GM23338 (cell line): Measurements from ENCODE around the gene FAM241B. TPM values are rescaled to one million over a fixed set of nuclear protein-coding genes. Genes with fewer than 3 reads are reported as not detected.

Source experiments
- ATAC-seq: fragments of 200-7000 bp; cut with Tn5 transposase; 3 replicates; pipeline ENCODE4 v1.9.1; 2020
- DNase-seq: peaks from one replicate; pipeline ENCODE4 v3.0.0-alpha.2; 2015; ENCODE audit warnings: low spot score
- H2AFZ ChIP-seq: fragments of 200-600 bp; sonication (generic); 2 replicates; pipeline ENCODE4 v1.8.0; 2016; ENCODE audit warnings: antibody characterized with exemption, mild to moderate bottlenecking, moderate library complexity
- H3F3A ChIP-seq: fragments of 200-600 bp; sonication (generic); replicated peaks from 2 replicates; pipeline ENCODE4 v1.8.0; 2017; ENCODE audit warnings: antibody characterized with exemption, mixed run types, low read depth
- H3K27ac ChIP-seq: fragments of 200-600 bp; sonication (generic); 2 replicates; pipeline ENCODE4 v1.6.1; 2016; ENCODE audit warnings: low read depth
- H3K27me3 ChIP-seq: fragments of 200-600 bp; sonication (generic); 2 replicates; pipeline ENCODE4 v1.8.0; 2016; ENCODE audit warnings: mild to moderate bottlenecking, mixed run types, moderate library complexity; ENCODE audit not compliant: insufficient read depth
- H3K36me3 ChIP-seq: fragments of 200-600 bp; sonication (generic); 2 replicates; pipeline ENCODE4 v1.8.0; 2016; ENCODE audit warnings: mild to moderate bottlenecking; ENCODE audit not compliant: insufficient read depth
- H3K4me1 ChIP-seq: fragments of 200-600 bp; sonication (generic); 2 replicates; pipeline ENCODE4 v1.8.0; 2016; ENCODE audit warnings: mild to moderate bottlenecking, moderate library complexity; ENCODE audit not compliant: insufficient read depth
- H3K4me2 ChIP-seq: fragments of 200-600 bp; sonication (generic); 2 replicates; pipeline ENCODE4 v1.7.1; 2017; ENCODE audit warnings: mixed run types
- H3K4me3 ChIP-seq: fragments of 200-600 bp; sonication (generic); 2 replicates; pipeline ENCODE4 v1.6.1; 2016; ENCODE audit warnings: mixed run types
- H3K79me2 ChIP-seq: fragments of 200-600 bp; sonication (generic); replicated peaks from 2 replicates; pipeline ENCODE4 v1.8.0; 2017; ENCODE audit warnings: mild to moderate bottlenecking; ENCODE audit not compliant: insufficient read depth
- H3K9me2 ChIP-seq: fragments of 200-600 bp; sonication (generic); 2 replicates; pipeline ENCODE4 v1.8.0; 2017; ENCODE audit not compliant: insufficient read depth
- H4K20me1 ChIP-seq: fragments of 200-600 bp; sonication (generic); replicated peaks from 2 replicates; pipeline ENCODE4 v1.8.0; 2017; ENCODE audit warnings: mild to moderate bottlenecking; ENCODE audit not compliant: insufficient read depth
- H3K27ac Mint-ChIP-seq: 2 replicates; pipeline ENCODE4 v1.8.0; 2020; ENCODE audit warnings: inconsistent platforms, mild to moderate bottlenecking, moderate library complexity, mixed read lengths
- H3K27me3 Mint-ChIP-seq: 3 replicates; pipeline ENCODE4 v1.8.0; 2022; ENCODE audit warnings: low read depth, mild to moderate bottlenecking, moderate library complexity, mixed read lengths, inconsistent platforms; ENCODE audit not compliant: insufficient read depth, poor library complexity
- H3K36me3 Mint-ChIP-seq: 3 replicates; pipeline ENCODE4 v1.8.0; 2021; ENCODE audit warnings: low read depth, mild to moderate bottlenecking, inconsistent platforms, moderate library complexity, mixed read lengths
- H3K4me1 Mint-ChIP-seq: 3 replicates; pipeline ENCODE4 v1.8.0; 2020; ENCODE audit warnings: mild to moderate bottlenecking, inconsistent platforms, mixed read lengths
- H3K4me3 Mint-ChIP-seq: 3 replicates; pipeline ENCODE4 v1.8.0; 2021; ENCODE audit warnings: moderate library complexity, mild to moderate bottlenecking, inconsistent platforms, mixed read lengths
- H3K9me3 Mint-ChIP-seq: 3 replicates; pipeline ENCODE4 v1.8.0; 2020; ENCODE audit warnings: moderate library complexity, mild to moderate bottlenecking, inconsistent platforms, mixed read lengths
- ETS1 ChIP-seq: IDR thresholded peaks from 2 replicates; pipeline ENCODE4 v1.6.1; 2016; ENCODE audit warnings: antibody characterized with exemption
- EZH2 ChIP-seq: fragments of 200-600 bp; sonication (generic); IDR thresholded peaks from one replicate; pipeline ENCODE4 v1.8.0; 2017; ENCODE audit warnings: antibody characterized with exemption, mild to moderate bottlenecking, low read depth; ENCODE audit not compliant: unreplicated experiment
- EZH2phosphoT487 ChIP-seq: fragments of 200-600 bp; sonication (generic); IDR thresholded peaks from one replicate; pipeline ENCODE4 v1.8.1; 2018; ENCODE audit warnings: antibody characterized with exemption; ENCODE audit not compliant: unreplicated experiment
- JUNB ChIP-seq: IDR thresholded peaks from one replicate; pipeline ENCODE4 v1.6.1; 2016; ENCODE audit warnings: antibody characterized with exemption; ENCODE audit not compliant: unreplicated experiment
- NANOG ChIP-seq: IDR thresholded peaks from 2 replicates; pipeline ENCODE4 v1.6.1; 2016; ENCODE audit warnings: antibody characterized with exemption, borderline replicate concordance
- STAT1 ChIP-seq: IDR thresholded peaks from one replicate; pipeline ENCODE4 v1.6.1; 2016; ENCODE audit warnings: antibody characterized with exemption; ENCODE audit not compliant: unreplicated experiment
- ZNF331 ChIP-seq: fragments of 250-450 bp; sonication (Bioruptor Pico); IDR thresholded peaks from 2 replicates; pipeline ENCODE4 v1.5.0; 2020; ENCODE audit warnings: low read depth, mild to moderate bottlenecking, moderate library complexity
- polyA plus RNA-seq: library from polyadenylated mRNA; unstranded; fragments of >200 nt; fragmentation: Nextera tagmentation; extraction: Ambion mirVana; gene quantifications from 2 replicates; pipeline ENCODE4 v1.2.1, GENCODE V29; 2016
- total RNA-seq: library from RNA; depleted of rRNA; stranded (reverse); fragments of >200 nt; shearing (Covaris generic); gene quantifications from 2 replicates; pipeline ENCODE4 v1.2.3, GENCODE V29; 2014
- TF ChIP-seq, protein P1 (sequence below), 2 experiments: fragments of 200-600 bp in 1 of 2; sonication (generic) in 1 of 2; conservative IDR thresholded peaks; 2 replicates each; pipeline versions ENCODE4 v1.5.1 to v1.6.1; 2016 to 2017; ENCODE audit warnings: antibody characterized with exemption in 2 of 2, low read depth in 2 of 2, mild to moderate bottlenecking in 2 of 2, moderate library complexity in 1 of 2

Gene FAM241B
- total and polyA plus RNA-seq, 2 experiments from 2014 or later: 6.7 to 28.3 TPM

DNA sequence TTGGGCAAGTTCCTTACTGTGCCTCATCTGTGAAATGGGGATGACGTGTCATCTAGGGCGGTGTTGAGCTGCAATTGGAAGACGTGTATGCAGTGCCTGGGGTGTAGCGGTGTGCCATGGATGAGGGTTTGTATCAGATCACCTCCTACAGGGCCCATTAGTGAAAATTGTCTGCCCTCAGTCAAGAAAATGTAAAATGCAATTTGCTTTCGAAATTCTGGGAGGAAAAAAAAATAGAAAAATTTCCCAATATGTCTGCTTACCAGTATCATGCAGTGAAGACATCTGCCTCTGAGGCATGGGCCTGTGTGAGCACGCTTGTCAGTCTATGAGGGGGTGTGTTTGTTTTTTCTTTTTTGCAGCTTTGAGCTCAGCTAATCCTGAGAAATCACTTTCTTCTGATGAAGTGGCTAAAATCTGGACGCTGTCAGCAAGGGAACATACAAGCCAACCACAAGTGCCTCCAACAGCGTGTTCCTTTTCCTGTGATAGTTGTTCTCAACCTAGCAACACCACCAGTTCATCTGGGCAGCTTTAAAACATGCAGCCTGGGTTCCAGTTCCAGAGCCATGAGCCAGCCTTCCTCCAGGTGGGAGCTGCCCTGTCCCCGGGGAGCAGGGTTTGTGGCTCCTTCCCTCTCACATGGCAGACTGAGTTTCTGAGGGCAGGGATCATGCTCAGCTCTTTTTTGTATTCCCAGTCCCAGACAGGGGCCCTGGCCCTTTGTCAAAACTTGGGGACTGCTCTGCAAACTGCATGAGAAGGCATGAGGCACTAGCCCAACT lies 10.3 kb downstream of the FAM241B start:
- Mint-ChIP-seq H3K27ac (no peak overlapping the region), H3K9me3 (no peaks in the 10 kb centered on the region), H3K4me3 (no peak overlapping the region), H3K36me3 (no peaks in the 10 kb centered on the region), H3K27me3 (peaks cover 3% of the 10 kb centered on the region), H3K4me1 (peaks cover 17% of the 10 kb centered on the region; the same call in 2 of the 3 replicates)
- no peaks in the 10 kb centered on the region for H3K36me3 ChIP-seq
- no peaks in the 10 kb centered on the region for H3K27me3 ChIP-seq
- ATAC-seq (no peak), DNase-seq (no peak)
- peaks cover 4% of the 10 kb centered on the region; the same call in 1 of the 2 replicates for H3K4me1 ChIP-seq
- H3K4me2 ChIP-seq: no peak overlapping the region
- no peak overlapping the region for H3K4me3 ChIP-seq
- no peak overlapping the region for H3K27ac ChIP-seq
- H3F3A ChIP-seq: no peaks in the 10 kb centered on the region
- no peaks in the 10 kb centered on the region for H3K9me2 ChIP-seq
- H4K20me1 ChIP-seq: no peaks in the 10 kb centered on the region
- no peak overlapping the region for H2AFZ ChIP-seq
- no peaks in the 10 kb centered on the region for H3K79me2 ChIP-seq
- TF ChIP-seq ZNF331 (CRISPR knock-in tag): no peak
- no peak for TF ChIP-seq ETS1

DNA sequence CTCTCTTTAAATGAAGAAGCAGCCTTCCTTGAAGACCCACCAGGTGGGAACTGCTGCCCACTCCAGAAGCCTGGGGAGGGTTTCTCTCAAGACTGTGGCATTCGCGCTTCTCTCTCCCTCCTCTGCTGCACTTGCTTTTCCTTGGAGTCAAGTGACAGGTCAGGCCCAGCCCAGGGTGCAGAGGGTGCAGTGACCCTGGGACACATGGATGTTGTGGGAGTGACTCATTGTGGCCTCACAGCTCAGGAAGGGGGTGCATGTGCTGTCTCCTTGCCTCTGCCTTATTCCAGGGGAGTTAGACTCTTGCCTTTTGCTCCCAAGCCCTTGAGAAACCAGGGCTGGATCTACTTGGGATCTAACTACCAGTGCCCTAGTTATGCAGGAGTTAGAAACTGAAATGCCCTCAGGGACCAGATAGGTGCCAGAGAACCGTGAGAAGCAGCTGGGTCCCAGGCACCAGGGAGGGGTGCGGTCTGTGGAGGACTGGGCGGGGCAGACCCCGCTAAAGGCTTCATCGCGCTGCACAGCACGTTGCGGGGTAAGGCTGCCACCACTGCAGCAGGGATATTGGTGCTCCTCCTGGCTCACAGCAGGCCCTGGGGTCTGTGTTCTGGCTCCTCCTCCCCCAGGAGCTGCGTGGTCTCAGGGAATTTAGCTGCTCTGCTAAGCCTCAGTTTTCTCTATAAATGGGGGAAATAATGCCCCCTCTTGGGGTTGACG lies 11.4 kb downstream of the FAM241B start:
- no peaks in the 10 kb centered on the region for H3K9me2 ChIP-seq
- H3K79me2 ChIP-seq: no peaks in the 10 kb centered on the region
- Mint-ChIP-seq H3K4me1 (peaks cover 25% of the 10 kb centered on the region), H3K36me3 (no peaks in the 10 kb centered on the region), H3K4me3 (no peak overlapping the region), H3K9me3 (no peaks in the 10 kb centered on the region), H3K27ac (no peak overlapping the region), H3K27me3 (peaks cover 3% of the 10 kb centered on the region)
- H3K4me3 ChIP-seq: no peak overlapping the region
- H3F3A ChIP-seq: no peaks in the 10 kb centered on the region
- H3K27ac ChIP-seq: no peak overlapping the region
- no peaks in the 10 kb centered on the region for H3K36me3 ChIP-seq
- no peaks in the 10 kb centered on the region for H4K20me1 ChIP-seq
- TF ChIP-seq ETS1 (no peak), EZH2phosphoT487 (no peak), STAT1 (no peak)
- H3K4me1 ChIP-seq: peaks cover 3% of the 10 kb centered on the region
- no peak overlapping the region for H2AFZ ChIP-seq
- DNase-seq (no peak), ATAC-seq (no peak)
- no peaks in the 10 kb centered on the region for H3K27me3 ChIP-seq
- no peak overlapping the region for H3K4me2 ChIP-seq

DNA sequence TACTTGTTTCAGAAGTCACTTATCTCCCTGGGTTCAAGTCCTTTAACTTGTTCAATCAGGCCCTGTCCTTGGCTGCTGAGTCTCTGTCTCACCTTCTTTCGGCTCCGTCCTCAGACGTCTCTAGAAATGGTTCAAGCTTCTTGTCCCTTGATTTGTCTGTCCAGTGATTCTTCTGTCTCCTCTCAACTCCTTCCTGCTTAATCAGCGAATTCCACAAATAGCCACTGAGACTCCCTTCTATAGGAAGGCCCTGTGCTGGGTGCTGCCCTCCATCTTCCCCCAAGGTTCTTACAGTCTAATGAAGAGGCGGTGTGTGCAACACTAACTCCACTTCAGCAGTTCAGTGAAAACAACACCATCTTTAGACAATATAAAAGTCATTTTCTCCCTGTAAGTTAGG lies 12.7 kb downstream of the FAM241B start:
- H3K27me3 Mint-ChIP-seq: peaks cover 6% of the 10 kb centered on the region
- no peak overlapping the region for H3K27ac Mint-ChIP-seq
- Histone ChIP-seq H2AFZ (no peak overlapping the region), H3K27ac (no peak overlapping the region), H3K4me2 (no peak overlapping the region), H3K36me3 (no peaks in the 10 kb centered on the region), H3K27me3 (no peaks in the 10 kb centered on the region), H3K79me2 (no peaks in the 10 kb centered on the region), H3K4me1 (peaks cover 5% of the 10 kb centered on the region), H3K4me3 (no peak overlapping the region), H3F3A (no peaks in the 10 kb centered on the region), H3K9me2 (no peaks in the 10 kb centered on the region), H4K20me1 (no peaks in the 10 kb centered on the region)
- peaks cover 30% of the 10 kb centered on the region for H3K4me1 Mint-ChIP-seq
- no peak for ATAC-seq
- no peak for DNase-seq
- no peaks in the 10 kb centered on the region for H3K36me3 Mint-ChIP-seq
- H3K4me3 Mint-ChIP-seq: no peak overlapping the region
- H3K9me3 Mint-ChIP-seq: no peaks in the 10 kb centered on the region; the same call in 2 of the 3 replicates
- TF ChIP-seq NANOG: no peak
- TF ChIP-seq, protein P1, sequence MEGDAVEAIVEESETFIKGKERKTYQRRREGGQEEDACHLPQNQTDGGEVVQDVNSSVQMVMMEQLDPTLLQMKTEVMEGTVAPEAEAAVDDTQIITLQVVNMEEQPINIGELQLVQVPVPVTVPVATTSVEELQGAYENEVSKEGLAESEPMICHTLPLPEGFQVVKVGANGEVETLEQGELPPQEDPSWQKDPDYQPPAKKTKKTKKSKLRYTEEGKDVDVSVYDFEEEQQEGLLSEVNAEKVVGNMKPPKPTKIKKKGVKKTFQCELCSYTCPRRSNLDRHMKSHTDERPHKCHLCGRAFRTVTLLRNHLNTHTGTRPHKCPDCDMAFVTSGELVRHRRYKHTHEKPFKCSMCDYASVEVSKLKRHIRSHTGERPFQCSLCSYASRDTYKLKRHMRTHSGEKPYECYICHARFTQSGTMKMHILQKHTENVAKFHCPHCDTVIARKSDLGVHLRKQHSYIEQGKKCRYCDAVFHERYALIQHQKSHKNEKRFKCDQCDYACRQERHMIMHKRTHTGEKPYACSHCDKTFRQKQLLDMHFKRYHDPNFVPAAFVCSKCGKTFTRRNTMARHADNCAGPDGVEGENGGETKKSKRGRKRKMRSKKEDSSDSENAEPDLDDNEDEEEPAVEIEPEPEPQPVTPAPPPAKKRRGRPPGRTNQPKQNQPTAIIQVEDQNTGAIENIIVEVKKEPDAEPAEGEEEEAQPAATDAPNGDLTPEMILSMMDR (conservative IDR thresholded peaks at IDR 0.05; ENCODE audit: low read depth in 2 of 2): no peak
- TF ChIP-seq ETS1: no peak
- no peak for TF ChIP-seq ZNF331 (CRISPR knock-in tag)
- TF ChIP-seq JUNB: no peak
- TF ChIP-seq EZH2phosphoT487: no peak
- no peak for TF ChIP-seq EZH2
